ENCODE data around the gene ZNF189. TPM values are rescaled to one million over a fixed set of nuclear protein-coding genes. Genes with fewer than 3 reads are reported as not detected.

Gene ZNF189
- total RNA-seq, 4 donors from 2014 or later, result 18.8 to 61.9 (median 34.0) TPM

DNA sequence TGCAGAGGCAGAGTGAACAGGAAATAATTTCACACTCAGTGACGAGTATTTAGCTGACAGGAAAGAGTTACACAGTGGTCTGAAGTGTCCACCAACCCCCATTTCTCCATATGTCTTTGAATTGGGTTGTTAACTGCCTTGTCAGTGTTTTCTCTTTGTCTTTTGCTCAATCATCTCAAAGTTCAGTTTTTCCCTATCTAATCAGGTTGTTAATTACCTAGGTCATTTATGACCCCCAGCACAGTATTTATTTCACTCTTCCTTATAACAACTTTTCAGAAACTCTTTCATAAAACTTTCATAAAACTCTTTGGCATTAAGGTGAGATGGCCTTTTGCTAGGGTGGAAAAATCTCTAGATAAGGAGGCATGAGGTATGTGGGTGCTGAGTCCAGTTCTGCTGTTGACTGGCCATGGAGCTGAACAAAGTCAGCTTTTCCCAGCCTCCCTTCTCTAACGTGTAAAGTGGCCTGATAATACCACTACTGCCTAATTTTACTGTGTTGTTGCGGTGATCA is 42.1 kb downstream of the ZNF189 start:
- no peak for DNase-seq
- Histone ChIP-seq H3K9me3 (no peaks in the 10 kb centered on the region), H3K36me3 (no peaks in the 10 kb centered on the region), H3K27me3 (no peaks in the 10 kb centered on the region), H3K4me1 (no peaks in the 10 kb centered on the region), H3K4me3 (no peak overlapping the region), H3K27ac (no peak overlapping the region)
- TF ChIP-seq, protein P1, sequence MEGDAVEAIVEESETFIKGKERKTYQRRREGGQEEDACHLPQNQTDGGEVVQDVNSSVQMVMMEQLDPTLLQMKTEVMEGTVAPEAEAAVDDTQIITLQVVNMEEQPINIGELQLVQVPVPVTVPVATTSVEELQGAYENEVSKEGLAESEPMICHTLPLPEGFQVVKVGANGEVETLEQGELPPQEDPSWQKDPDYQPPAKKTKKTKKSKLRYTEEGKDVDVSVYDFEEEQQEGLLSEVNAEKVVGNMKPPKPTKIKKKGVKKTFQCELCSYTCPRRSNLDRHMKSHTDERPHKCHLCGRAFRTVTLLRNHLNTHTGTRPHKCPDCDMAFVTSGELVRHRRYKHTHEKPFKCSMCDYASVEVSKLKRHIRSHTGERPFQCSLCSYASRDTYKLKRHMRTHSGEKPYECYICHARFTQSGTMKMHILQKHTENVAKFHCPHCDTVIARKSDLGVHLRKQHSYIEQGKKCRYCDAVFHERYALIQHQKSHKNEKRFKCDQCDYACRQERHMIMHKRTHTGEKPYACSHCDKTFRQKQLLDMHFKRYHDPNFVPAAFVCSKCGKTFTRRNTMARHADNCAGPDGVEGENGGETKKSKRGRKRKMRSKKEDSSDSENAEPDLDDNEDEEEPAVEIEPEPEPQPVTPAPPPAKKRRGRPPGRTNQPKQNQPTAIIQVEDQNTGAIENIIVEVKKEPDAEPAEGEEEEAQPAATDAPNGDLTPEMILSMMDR (IDR thresholded peaks at IDR 0.05), result no peak
- no peak for TF ChIP-seq POLR2A (IDR thresholded peaks at IDR 0.05)
- intact Hi-C loops (cut with DNase I; ENCODE audit: low total_unique reads), result no loop called here

DNA sequence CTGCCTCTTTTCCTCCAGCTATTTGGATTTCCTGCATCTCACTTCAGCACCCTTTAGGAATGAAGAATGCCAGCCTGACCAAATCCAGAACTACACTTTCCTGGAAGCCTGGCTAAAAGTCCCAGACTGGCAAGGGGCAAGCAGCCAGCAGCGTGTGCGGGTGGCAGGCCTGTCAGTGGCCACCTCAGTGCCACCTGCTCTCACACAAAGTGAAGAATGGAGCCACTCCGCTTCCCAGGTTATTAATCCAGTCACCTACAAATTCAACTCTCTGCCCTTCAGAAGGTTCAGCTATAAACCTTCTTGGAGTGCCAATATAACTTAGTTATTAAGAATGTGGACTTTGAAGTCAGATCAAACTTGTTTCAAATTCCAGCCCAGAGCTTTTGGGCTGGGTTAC is 43.7 kb downstream of the ZNF189 start:
- DNase-seq, result no peak
- intact Hi-C loops (cut with DNase I; ENCODE audit: low total_unique reads), result no loop called here
- Histone ChIP-seq H3K27me3 (no peaks in the 10 kb centered on the region), H3K36me3 (no peaks in the 10 kb centered on the region), H3K4me1 (no peaks in the 10 kb centered on the region), H3K4me3 (no peak overlapping the region), H3K27ac (no peak overlapping the region), H3K9me3 (no peaks in the 10 kb centered on the region)
- no peak for TF ChIP-seq POLR2A (IDR thresholded peaks at IDR 0.05)
- TF ChIP-seq, protein P1 (IDR thresholded peaks at IDR 0.05), result no peak

DNA sequence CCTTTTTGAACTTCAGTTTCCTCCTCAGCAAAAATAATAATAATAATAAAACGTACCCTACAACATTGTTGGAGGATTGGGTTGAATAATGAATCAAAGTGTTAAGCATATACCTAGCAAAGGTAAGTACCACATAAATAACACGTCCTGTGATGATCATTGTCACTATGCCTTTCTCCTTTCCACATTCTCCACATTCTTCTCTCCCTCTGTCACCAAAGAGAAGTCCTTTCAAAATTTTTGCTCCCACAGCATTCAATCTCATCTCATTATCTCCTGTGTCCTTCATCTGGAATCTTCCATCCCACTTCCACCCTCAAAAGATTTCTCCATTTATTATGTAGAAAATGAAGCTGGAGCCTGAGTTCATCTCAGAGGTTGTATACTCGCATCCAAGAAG is 44.1 kb downstream of the ZNF189 start:
- intact Hi-C loops (cut with DNase I; ENCODE audit: low total_unique reads), result no loop called here
- no peak for TF ChIP-seq POLR2A (IDR thresholded peaks at IDR 0.05)
- TF ChIP-seq, protein P1 (IDR thresholded peaks at IDR 0.05), result no peak
- Histone ChIP-seq H3K27me3 (no peaks in the 10 kb centered on the region), H3K4me1 (no peaks in the 10 kb centered on the region), H3K27ac (no peak overlapping the region), H3K4me3 (no peak overlapping the region), H3K36me3 (no peaks in the 10 kb centered on the region), H3K9me3 (no peaks in the 10 kb centered on the region)
- DNase-seq, result no peak

DNA sequence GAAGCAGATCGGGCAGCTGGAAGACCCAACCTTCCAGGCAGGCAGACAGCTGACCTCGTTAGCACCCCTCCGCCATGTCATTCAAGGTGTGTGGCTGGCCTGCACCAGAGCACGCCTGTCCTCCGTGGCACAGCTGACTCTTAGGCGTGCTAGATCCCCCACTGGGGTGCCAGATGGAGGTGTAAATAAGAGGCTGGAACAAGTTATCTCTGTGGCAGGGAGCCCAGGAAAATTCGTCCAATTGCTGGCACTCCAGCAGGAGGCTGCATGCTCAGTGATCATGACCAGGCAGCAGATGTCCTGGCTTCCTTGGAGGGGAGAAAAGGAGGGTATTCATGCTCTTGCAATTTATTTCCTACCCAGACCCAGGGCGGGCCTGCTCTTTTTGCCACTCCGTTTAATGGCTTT is 44.7 kb downstream of the ZNF189 start:
- Histone ChIP-seq H3K4me3 (no peak overlapping the region), H3K27ac (no peak overlapping the region), H3K36me3 (no peaks in the 10 kb centered on the region), H3K4me1 (no peaks in the 10 kb centered on the region), H3K9me3 (no peaks in the 10 kb centered on the region), H3K27me3 (no peaks in the 10 kb centered on the region)
- intact Hi-C loops (cut with DNase I; ENCODE audit: low total_unique reads), result no loop called here
- TF ChIP-seq POLR2A (IDR thresholded peaks at IDR 0.05), result no peak
- TF ChIP-seq, protein P1 (IDR thresholded peaks at IDR 0.05), result no peak
- DNase-seq, result no peak

DNA sequence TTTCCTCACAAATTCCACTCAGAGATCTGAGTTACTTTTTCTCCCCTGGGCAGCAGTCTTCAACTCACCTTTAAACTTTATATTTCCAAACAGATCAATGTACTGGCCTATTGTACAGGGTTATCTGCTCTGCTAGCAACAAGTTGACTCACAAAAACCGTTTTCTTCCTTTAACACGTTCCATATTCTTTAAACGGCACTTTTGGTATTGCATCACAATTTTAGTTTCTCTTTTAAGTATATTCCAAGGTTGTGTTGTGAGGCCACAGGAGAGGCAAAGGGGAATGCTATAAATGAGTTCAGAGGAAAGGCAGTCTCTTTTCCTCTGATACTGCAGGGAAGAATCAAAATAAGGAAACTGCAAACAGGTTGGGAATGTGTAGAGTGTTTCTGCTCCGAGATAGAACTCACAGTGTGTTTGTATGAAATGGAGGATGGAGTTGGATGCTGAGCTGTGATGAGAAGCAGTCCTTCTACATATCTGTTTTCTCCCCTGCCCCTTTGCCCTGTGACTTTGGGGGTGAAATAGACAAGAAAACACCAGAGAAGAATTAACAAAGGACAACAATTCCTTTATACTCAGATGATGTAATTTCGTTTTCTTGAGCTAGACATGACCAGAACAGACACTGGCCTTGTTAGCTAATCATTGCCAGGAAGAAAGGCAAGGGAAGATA is 46.8 kb downstream of the ZNF189 start:
- intact Hi-C loops (cut with DNase I; ENCODE audit: low total_unique reads), result no loop called here
- no peak overlapping the region for H3K27ac ChIP-seq

More for the DNA sequence above, 46.8 kb downstream of the ZNF189 start:
- Histone ChIP-seq H3K27me3 (no peaks in the 10 kb centered on the region), H3K36me3 (no peaks in the 10 kb centered on the region), H3K9me3 (no peaks in the 10 kb centered on the region), H3K4me1 (no peaks in the 10 kb centered on the region), H3K4me3 (no peak overlapping the region)
- no peak for DNase-seq
- no peak for TF ChIP-seq POLR2A (IDR thresholded peaks at IDR 0.05)
- TF ChIP-seq, protein P1 (IDR thresholded peaks at IDR 0.05), result no peak

Data from uterus (tissue), 4 donors.